ENCODE measurements around the gene G3BP2.

GRCh38 chr4:75678473-75678872 lies 5.3 kb upstream of the G3BP2 start:
- no peak for TF ChIP-seq CTCF (IDR thresholded peaks at IDR 0.05)
- TF ChIP-seq POLR2AphosphoS5 (IDR thresholded peaks at IDR 0.05): no peak

Data from prostate gland (tissue), 2 donors.